K562 (cell line): ENCODE data around the gene FIZ1. TPM values are rescaled to one million over a fixed set of nuclear protein-coding genes. Genes with fewer than 3 reads are reported as not detected.

ENCODE experiments used
- ETS2 ChIP-seq: IDR thresholded peaks from 2 replicates; pipeline ENCODE4 v1.6.1; 2016; ENCODE audit warnings: borderline replicate concordance, missing genetic modification characterization, mild to moderate bottlenecking, moderate library complexity, missing compliant biosample characterization; ENCODE audit not compliant: poor library complexity, severe bottlenecking
- FOXK2 ChIP-seq, 2 experiments: fragments of 450-650 bp; IDR thresholded peaks in 1 of 2; conservative IDR thresholded peaks in 1 of 2; 2 replicates each; pipeline ENCODE4 v1.6.1; 2016; ENCODE audit warnings: low read depth in 2 of 2, mild to moderate bottlenecking in 1 of 2
- MCM3 ChIP-seq: fragments of 450-650 bp; IDR thresholded peaks from 2 replicates; pipeline ENCODE4 v1.6.1; 2016
- NFIC ChIP-seq: fragments of 450-650 bp; IDR thresholded peaks from 2 replicates; pipeline ENCODE4 v1.6.1; 2017; ENCODE audit warnings: mild to moderate bottlenecking, inconsistent platforms
- SAFB ChIP-seq: fragments of 200-400 bp; formaldehyde crosslinking; IDR thresholded peaks from 2 replicates; pipeline ENCODE4 v1.6.1; 2017; ENCODE audit warnings: low read depth, low read length, borderline replicate concordance
- SFPQ ChIP-seq: fragments of 200-400 bp; formaldehyde crosslinking; IDR thresholded peaks from 2 replicates; pipeline ENCODE4 v1.6.1; 2017; ENCODE audit warnings: mild to moderate bottlenecking, low read depth, low read length, moderate library complexity
- SIN3A ChIP-seq, 2 experiments: fragments of 150-350 bp in 1 of 2; IDR thresholded peaks; 2 replicates each; pipeline ENCODE4 v1.6.1; 2011 to 2016; ENCODE audit warnings: borderline replicate concordance in 2 of 2, low read depth in 2 of 2, low read length in 2 of 2, mild to moderate bottlenecking in 2 of 2, moderate library complexity in 2 of 2; ENCODE audit not compliant: control insufficient read depth in 1 of 2
- SRSF7 ChIP-seq: fragments of 200-400 bp; formaldehyde crosslinking; optimal IDR thresholded peaks from 2 replicates; pipeline ENCODE3; 2017; ENCODE audit warnings: mild to moderate bottlenecking, low read depth, low read length
- TAF15 ChIP-seq: fragments of 200-400 bp; formaldehyde crosslinking; IDR thresholded peaks from 2 replicates; pipeline ENCODE4 v1.6.1; 2017; ENCODE audit warnings: mild to moderate bottlenecking, low read depth, low read length, moderate library complexity
- TARDBP ChIP-seq: fragments of 450-650 bp; IDR thresholded peaks from 2 replicates; pipeline ENCODE4 v1.6.1; 2016
- TBL1XR1 ChIP-seq, 2 experiments: IDR thresholded peaks; 2 replicates each; pipeline ENCODE4 v1.6.1; 2012; ENCODE audit warnings: improper control_type of control experiment in 2 of 2, low read length in 2 of 2, mild to moderate bottlenecking in 1 of 2
- ZNF184 ChIP-seq: sonication (generic); formaldehyde crosslinking; IDR thresholded peaks from 2 replicates; pipeline ENCODE4 v1.5.0; 2020; ENCODE audit warnings: missing genetic modification reagents
- ZNF239 ChIP-seq: fragments of 250-450 bp; sonication (Bioruptor Pico); IDR thresholded peaks from 2 replicates; pipeline ENCODE4 v1.4.0; 2020; ENCODE audit warnings: mild to moderate bottlenecking
- ZNF253 ChIP-seq: fragments of 250-450 bp; sonication (Bioruptor Pico); conservative IDR thresholded peaks from 2 replicates; pipeline ENCODE4 v1.6.1; 2021; ENCODE audit warnings: mild to moderate bottlenecking
- ZNF77 ChIP-seq: fragments of 250-450 bp; sonication (Bioruptor Pico); IDR thresholded peaks from 2 replicates; pipeline ENCODE4 v1.5.0; 2020
- polyA plus RNA-seq, 8 experiments: library from polyadenylated mRNA; depleted of rRNA in 4 of 8; stranded (reverse) in 5 of 8; unstranded in 3 of 8; fragments of >200 nt; fragmentation: Nextera tagmentation in 2 of 8; fragmentation: Illumina TruSeq in 1 of 8; extraction: Ambion mirVana in 2 of 8; extraction: Trizol in 1 of 8; gene quantifications; 2 replicates each; pipeline versions ENCODE4 v1.2.1 to v1.2.3, GENCODE V29; 2011 to 2014; ENCODE audit warnings: inconsistent platforms in 1 of 8, missing spikeins in 1 of 8
- total RNA-seq, 7 experiments: library from RNA; depleted of rRNA in 6 of 7; stranded (reverse); fragments of >200 nt in 6 of 7; fragmentation: Illumina TruSeq in 2 of 7; extraction: Trizol in 2 of 7; gene quantifications; 2 replicates each; pipeline versions ENCODE4 v1.2.1 to v1.2.3, GENCODE V29; 2011 to 2021; ENCODE audit warnings: low replicate concordance in 1 of 7
- TF ChIP-seq, protein P1 (sequence below), 2 experiments: fragments of 450-650 bp; IDR thresholded peaks; 2 replicates each; pipeline ENCODE4 v1.6.1; 2018; ENCODE audit warnings: mild to moderate bottlenecking in 2 of 2, low read depth in 1 of 2; ENCODE audit not compliant: partially characterized antibody in 2 of 2
- TF ChIP-seq, protein P2 (sequence below): fragments of 250-450 bp; sonication (Bioruptor Pico); IDR thresholded peaks from 2 replicates; pipeline ENCODE4 v1.9.0; 2021; ENCODE audit warnings: mild to moderate bottlenecking
- TF ChIP-seq, protein P3 (sequence below), 3 experiments: IDR thresholded peaks in 2 of 3; conservative IDR thresholded peaks in 1 of 3; 2 replicates each; pipeline ENCODE4 v1.5.1; 2011 to 2012; ENCODE audit warnings: low read length in 3 of 3, mild to moderate bottlenecking in 3 of 3, control low read depth in 2 of 3, improper control_type of control experiment in 1 of 3, inconsistent platforms in 1 of 3, low read depth in 1 of 3, mixed read lengths in 1 of 3, moderate library complexity in 1 of 3; ENCODE audit not compliant: insufficient read depth in 2 of 3

FIZ1 gene
- total and polyA plus RNA-seq, 9 of the 15 experiments (the other 6 are each of a cell fraction or from before 2014, with no cell fraction given), result 0.79 to 17.5 (median 5.5) TPM

GRCh38 chr19:55599842-55600661, 735 bp upstream of the FIZ1 start, which contains the start of gene ZNF524 (continued):
- TF ChIP-seq, protein P1, sequence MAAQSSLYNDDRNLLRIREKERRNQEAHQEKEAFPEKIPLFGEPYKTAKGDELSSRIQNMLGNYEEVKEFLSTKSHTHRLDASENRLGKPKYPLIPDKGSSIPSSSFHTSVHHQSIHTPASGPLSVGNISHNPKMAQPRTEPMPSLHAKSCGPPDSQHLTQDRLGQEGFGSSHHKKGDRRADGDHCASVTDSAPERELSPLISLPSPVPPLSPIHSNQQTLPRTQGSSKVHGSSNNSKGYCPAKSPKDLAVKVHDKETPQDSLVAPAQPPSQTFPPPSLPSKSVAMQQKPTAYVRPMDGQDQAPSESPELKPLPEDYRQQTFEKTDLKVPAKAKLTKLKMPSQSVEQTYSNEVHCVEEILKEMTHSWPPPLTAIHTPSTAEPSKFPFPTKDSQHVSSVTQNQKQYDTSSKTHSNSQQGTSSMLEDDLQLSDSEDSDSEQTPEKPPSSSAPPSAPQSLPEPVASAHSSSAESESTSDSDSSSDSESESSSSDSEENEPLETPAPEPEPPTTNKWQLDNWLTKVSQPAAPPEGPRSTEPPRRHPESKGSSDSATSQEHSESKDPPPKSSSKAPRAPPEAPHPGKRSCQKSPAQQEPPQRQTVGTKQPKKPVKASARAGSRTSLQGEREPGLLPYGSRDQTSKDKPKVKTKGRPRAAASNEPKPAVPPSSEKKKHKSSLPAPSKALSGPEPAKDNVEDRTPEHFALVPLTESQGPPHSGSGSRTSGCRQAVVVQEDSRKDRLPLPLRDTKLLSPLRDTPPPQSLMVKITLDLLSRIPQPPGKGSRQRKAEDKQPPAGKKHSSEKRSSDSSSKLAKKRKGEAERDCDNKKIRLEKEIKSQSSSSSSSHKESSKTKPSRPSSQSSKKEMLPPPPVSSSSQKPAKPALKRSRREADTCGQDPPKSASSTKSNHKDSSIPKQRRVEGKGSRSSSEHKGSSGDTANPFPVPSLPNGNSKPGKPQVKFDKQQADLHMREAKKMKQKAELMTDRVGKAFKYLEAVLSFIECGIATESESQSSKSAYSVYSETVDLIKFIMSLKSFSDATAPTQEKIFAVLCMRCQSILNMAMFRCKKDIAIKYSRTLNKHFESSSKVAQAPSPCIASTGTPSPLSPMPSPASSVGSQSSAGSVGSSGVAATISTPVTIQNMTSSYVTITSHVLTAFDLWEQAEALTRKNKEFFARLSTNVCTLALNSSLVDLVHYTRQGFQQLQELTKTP (IDR thresholded peaks at IDR 0.05; ENCODE audit: low read depth in 1 of 2, partially characterized antibody in 2 of 2), result no peak
- TF ChIP-seq, protein P2, sequence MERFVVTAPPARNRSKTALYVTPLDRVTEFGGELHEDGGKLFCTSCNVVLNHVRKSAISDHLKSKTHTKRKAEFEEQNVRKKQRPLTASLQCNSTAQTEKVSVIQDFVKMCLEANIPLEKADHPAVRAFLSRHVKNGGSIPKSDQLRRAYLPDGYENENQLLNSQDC (CRISPR knock-in tag), result no peak
- peak; percentile 16 to 51; a peak in 1 of 4 replicates for TF ChIP-seq SIN3A (IDR thresholded peaks at IDR 0.05; ENCODE audit: borderline replicate concordance in 2 of 2, control insufficient read depth in 1 of 2, low read depth in 2 of 2, low read length in 2 of 2)
- TF ChIP-seq ETS2 (tag), result no peak
- no peak for TF ChIP-seq MCM3
- no peak for TF ChIP-seq ZNF253 (CRISPR knock-in tag)
- TF ChIP-seq SAFB, result no peak
- TF ChIP-seq, protein P3, sequence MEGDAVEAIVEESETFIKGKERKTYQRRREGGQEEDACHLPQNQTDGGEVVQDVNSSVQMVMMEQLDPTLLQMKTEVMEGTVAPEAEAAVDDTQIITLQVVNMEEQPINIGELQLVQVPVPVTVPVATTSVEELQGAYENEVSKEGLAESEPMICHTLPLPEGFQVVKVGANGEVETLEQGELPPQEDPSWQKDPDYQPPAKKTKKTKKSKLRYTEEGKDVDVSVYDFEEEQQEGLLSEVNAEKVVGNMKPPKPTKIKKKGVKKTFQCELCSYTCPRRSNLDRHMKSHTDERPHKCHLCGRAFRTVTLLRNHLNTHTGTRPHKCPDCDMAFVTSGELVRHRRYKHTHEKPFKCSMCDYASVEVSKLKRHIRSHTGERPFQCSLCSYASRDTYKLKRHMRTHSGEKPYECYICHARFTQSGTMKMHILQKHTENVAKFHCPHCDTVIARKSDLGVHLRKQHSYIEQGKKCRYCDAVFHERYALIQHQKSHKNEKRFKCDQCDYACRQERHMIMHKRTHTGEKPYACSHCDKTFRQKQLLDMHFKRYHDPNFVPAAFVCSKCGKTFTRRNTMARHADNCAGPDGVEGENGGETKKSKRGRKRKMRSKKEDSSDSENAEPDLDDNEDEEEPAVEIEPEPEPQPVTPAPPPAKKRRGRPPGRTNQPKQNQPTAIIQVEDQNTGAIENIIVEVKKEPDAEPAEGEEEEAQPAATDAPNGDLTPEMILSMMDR (IDR thresholded peaks at IDR 0.05 in 2 of 3, conservative IDR thresholded peaks at IDR 0.05 in 1 of 3; ENCODE audit: insufficient read depth in 2 of 3, low read depth in 1 of 3, low read length in 3 of 3), result no peak
- no peak for TF ChIP-seq FOXK2 (conservative IDR thresholded peaks at IDR 0.05 in 1 of 2, IDR thresholded peaks at IDR 0.05 in 1 of 2; ENCODE audit: low read depth in 2 of 2)
- no peak for TF ChIP-seq ZNF184 (CRISPR knock-in tag)
- no peak for TF ChIP-seq SFPQ
- no peak for TF ChIP-seq TBL1XR1 (IDR thresholded peaks at IDR 0.05; ENCODE audit: low read length in 2 of 2)
- TF ChIP-seq SRSF7, result no peak
- TF ChIP-seq ZNF239 (CRISPR knock-in tag), result no peak
- no peak for TF ChIP-seq TARDBP
- TF ChIP-seq ZNF77 (CRISPR knock-in tag), result no peak
- TF ChIP-seq NFIC, result no peak
- no peak for TF ChIP-seq TAF15
